Astrocyte of the spinal cord (primary cell): ENCODE data around the gene CEMIP2.

Experiments
- DNase-seq: peaks from one replicate; pipeline ENCODE4 v3.0.0; 2011; ENCODE audit warnings: low read depth, low spot score
- H3K4me3 ChIP-seq: 2 replicates; pipeline ENCODE4 v1.5.1; 2011; ENCODE audit warnings: low read depth, mild to moderate bottlenecking, low read length, moderate library complexity
- CTCF ChIP-seq: IDR thresholded peaks from 2 replicates; pipeline ENCODE4 v1.5.1; 2012; ENCODE audit warnings: low read depth, mild to moderate bottlenecking, low read length, inconsistent platforms
- in situ Hi-C: cut with HindIII; loops from 2 replicates; pipeline ENCODE4 v1.10.0; 2017; ENCODE audit warnings: low sequenced_read_pairs

CEMIP2 gene

GRCh38 chr9:71791875-71792274 is 23.6 kb upstream of the CEMIP2 start:
- in situ Hi-C loops = no loop called here
- no peak overlapping the region for H3K4me3 ChIP-seq
- no peak for DNase-seq
- no peak for TF ChIP-seq CTCF

- TF ChIP-seq CTCF = no peak
- no peak for DNase-seq
- H3K4me3 ChIP-seq = no peak overlapping the region
- in situ Hi-C loops = no loop called here
These were observed 22.0 kb upstream of the CEMIP2 start for GRCh38 chr9:71790296-71790695.

- no peak for DNase-seq
- in situ Hi-C loops = no loop called here
- no peak overlapping the region for H3K4me3 ChIP-seq
- TF ChIP-seq CTCF = no peak
These were observed 14.8 kb upstream of the CEMIP2 start for GRCh38 chr9:71783120-71783523.

- H3K4me3 ChIP-seq = no peak overlapping the region
- in situ Hi-C loops = no loop called here
- no peak for DNase-seq
- TF ChIP-seq CTCF = no peak
These were observed 13.1 kb upstream of the CEMIP2 start for GRCh38 chr9:71781391-71781790.

GRCh38 chr9:71780953-71781352 is 12.6 kb upstream of the CEMIP2 start:
- in situ Hi-C loops = no loop called here
- DNase-seq = no peak
- TF ChIP-seq CTCF = no peak
- no peak overlapping the region for H3K4me3 ChIP-seq

- no peak for TF ChIP-seq CTCF
These were observed 9.8 kb upstream of the CEMIP2 start for GRCh38 chr9:71778085-71778484.

GRCh38 chr9:71774920-71775319 is 6.6 kb upstream of the CEMIP2 start:
- no peak overlapping the region for H3K4me3 ChIP-seq
- DNase-seq = no peak
- in situ Hi-C loops = no loop called here
- no peak for TF ChIP-seq CTCF

More at GRCh38 chr9:71778085-71778484, 9.8 kb upstream of the CEMIP2 start:
- in situ Hi-C loops = no loop called here
- no peak overlapping the region for H3K4me3 ChIP-seq
- DNase-seq = no peak
